Muscle layer of duodenum (tissue), 2 donors: ENCODE data around the gene RAPGEF4.
A peak's percentile ranks its signal among the peaks of the same experiment; 100 is the strongest.

Experiments used
- H3K27ac ChIP-seq: one replicate; pipeline ENCODE4 v1.7.0; 2013; ENCODE audit warnings: mild to moderate bottlenecking, low read length
- H3K27me3 ChIP-seq: one replicate; pipeline ENCODE4 v1.7.0; 2013; ENCODE audit warnings: low read depth, mild to moderate bottlenecking, control low read depth, low read length
- H3K36me3 ChIP-seq, 2 donors: one replicate each; pipeline ENCODE4 v1.7.0; 2013; ENCODE audit warnings: low read length in 2 of 2, control low read depth in 1 of 2, mild to moderate bottlenecking in 1 of 2; ENCODE audit not compliant: insufficient read depth in 2 of 2, control insufficient read depth in 1 of 2
- H3K4me1 ChIP-seq, 2 donors: one replicate each; pipeline ENCODE4 v1.7.0; 2013; ENCODE audit warnings: low read length in 2 of 2, mild to moderate bottlenecking in 2 of 2, control low read depth in 1 of 2, moderate library complexity in 1 of 2; ENCODE audit not compliant: insufficient read depth in 2 of 2, control insufficient read depth in 1 of 2
- H3K4me3 ChIP-seq, 2 donors: one replicate each; pipeline ENCODE4 v1.7.0; 2013; ENCODE audit warnings: low read length in 2 of 2, low read depth in 1 of 2, mild to moderate bottlenecking in 1 of 2
- H3K9me3 ChIP-seq, 2 donors: one replicate each; pipeline ENCODE4 v1.7.0; 2013; ENCODE audit warnings: low read length in 2 of 2, control low read depth in 1 of 2, mild to moderate bottlenecking in 1 of 2; ENCODE audit not compliant: control insufficient read depth in 1 of 2
- donor health status: healthy.

The RAPGEF4 gene

DNA sequence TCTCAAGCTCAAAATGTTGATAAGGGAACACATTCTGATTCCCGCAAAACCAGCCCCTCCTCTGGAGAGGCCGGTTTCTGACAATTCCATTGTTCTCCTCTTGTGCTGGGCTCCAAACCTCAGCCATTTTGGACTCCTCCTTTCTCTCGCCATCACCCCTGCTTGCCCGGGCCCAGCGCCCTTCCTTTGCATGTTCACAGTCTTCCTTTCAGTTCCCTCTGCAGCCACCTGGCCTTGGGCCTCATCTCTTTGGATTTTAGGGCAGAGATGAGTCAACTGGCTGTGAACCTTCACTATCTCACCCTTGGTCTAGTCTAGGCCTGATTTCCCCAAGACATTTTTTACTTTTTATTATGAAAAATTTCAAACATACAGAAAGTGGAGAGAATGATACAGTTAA, 184.1 kb downstream of the RAPGEF4 start:
- H3K36me3 ChIP-seq = no peaks in the 10 kb centered on the region
- no peaks in the 10 kb centered on the region for H3K9me3 ChIP-seq
- H3K27ac ChIP-seq = no peak overlapping the region

GRCh38 chr2:172921532-172922236, 186.0 kb downstream of the RAPGEF4 start:
- no peaks in the 10 kb centered on the region for H3K9me3 ChIP-seq
- H3K27me3 ChIP-seq = no peaks in the 10 kb centered on the region
- no peaks in the 10 kb centered on the region for H3K36me3 ChIP-seq
- no peak overlapping the region for H3K4me3 ChIP-seq
- no peak overlapping the region for H3K27ac ChIP-seq
- no peaks in the 10 kb centered on the region for H3K4me1 ChIP-seq

More for the DNA sequence above, 184.1 kb downstream of the RAPGEF4 start:
- H3K4me3 ChIP-seq = no peak overlapping the region
- H3K4me1 ChIP-seq = no peaks in the 10 kb centered on the region
- H3K27me3 ChIP-seq = no peaks in the 10 kb centered on the region

- Histone ChIP-seq H3K4me3 (no peak overlapping the region), H3K27me3 (no peaks in the 10 kb centered on the region), H3K9me3 (no peaks in the 10 kb centered on the region), H3K36me3 (no peaks in the 10 kb centered on the region), H3K27ac (no peak overlapping the region), H3K4me1 (no peaks in the 10 kb centered on the region)
Observed at GRCh38 chr2:172922306-172922705, 186.7 kb downstream of the RAPGEF4 start.

DNA sequence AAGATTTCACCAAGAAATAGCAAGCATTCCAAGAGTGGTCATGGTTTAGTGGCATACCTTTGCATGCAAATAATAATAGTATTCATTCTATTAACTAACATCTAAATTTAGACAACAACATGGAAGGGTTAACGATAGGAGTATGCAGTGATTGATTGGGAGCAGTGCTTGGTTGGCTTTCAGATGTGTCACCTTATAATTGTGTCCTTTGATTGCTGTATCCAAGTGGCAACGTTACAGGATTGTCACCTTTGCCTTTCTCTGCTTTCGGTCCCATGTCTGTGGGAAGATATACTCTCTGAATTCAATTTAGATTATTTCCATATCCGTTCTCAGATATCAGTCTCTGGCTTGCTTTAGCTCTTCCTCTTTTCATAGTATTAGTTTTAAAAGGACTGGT, 187.2 kb downstream of the RAPGEF4 start:
- Histone ChIP-seq H3K27ac (no peak overlapping the region), H3K4me1 (no peaks in the 10 kb centered on the region), H3K27me3 (no peaks in the 10 kb centered on the region), H3K36me3 (no peaks in the 10 kb centered on the region), H3K4me3 (no peak overlapping the region), H3K9me3 (no peaks in the 10 kb centered on the region)

GRCh38 chr2:172924097-172924660, 188.5 kb downstream of the RAPGEF4 start:
- Histone ChIP-seq H3K4me3 (no peak overlapping the region), H3K9me3 (no peaks in the 10 kb centered on the region), H3K27me3 (no peaks in the 10 kb centered on the region), H3K36me3 (no peaks in the 10 kb centered on the region), H3K4me1 (no peaks in the 10 kb centered on the region), H3K27ac (no peak overlapping the region)

GRCh38 chr2:172925600-172925999, 190.0 kb downstream of the RAPGEF4 start:
- H3K27me3 ChIP-seq = no peaks in the 10 kb centered on the region
- no peak overlapping the region for H3K4me3 ChIP-seq
- H3K9me3 ChIP-seq = no peaks in the 10 kb centered on the region
- no peak overlapping the region for H3K27ac ChIP-seq
- H3K36me3 ChIP-seq = no peaks in the 10 kb centered on the region
- no peaks in the 10 kb centered on the region for H3K4me1 ChIP-seq

- no peaks in the 10 kb centered on the region for H3K27me3 ChIP-seq
- no peak overlapping the region for H3K27ac ChIP-seq
- H3K4me3 ChIP-seq = no peak overlapping the region
- H3K9me3 ChIP-seq = no peaks in the 10 kb centered on the region
- H3K36me3 ChIP-seq = no peaks in the 10 kb centered on the region
- no peaks in the 10 kb centered on the region for H3K4me1 ChIP-seq
Observed at GRCh38 chr2:172926785-172927640, 191.4 kb downstream of the RAPGEF4 start.

DNA sequence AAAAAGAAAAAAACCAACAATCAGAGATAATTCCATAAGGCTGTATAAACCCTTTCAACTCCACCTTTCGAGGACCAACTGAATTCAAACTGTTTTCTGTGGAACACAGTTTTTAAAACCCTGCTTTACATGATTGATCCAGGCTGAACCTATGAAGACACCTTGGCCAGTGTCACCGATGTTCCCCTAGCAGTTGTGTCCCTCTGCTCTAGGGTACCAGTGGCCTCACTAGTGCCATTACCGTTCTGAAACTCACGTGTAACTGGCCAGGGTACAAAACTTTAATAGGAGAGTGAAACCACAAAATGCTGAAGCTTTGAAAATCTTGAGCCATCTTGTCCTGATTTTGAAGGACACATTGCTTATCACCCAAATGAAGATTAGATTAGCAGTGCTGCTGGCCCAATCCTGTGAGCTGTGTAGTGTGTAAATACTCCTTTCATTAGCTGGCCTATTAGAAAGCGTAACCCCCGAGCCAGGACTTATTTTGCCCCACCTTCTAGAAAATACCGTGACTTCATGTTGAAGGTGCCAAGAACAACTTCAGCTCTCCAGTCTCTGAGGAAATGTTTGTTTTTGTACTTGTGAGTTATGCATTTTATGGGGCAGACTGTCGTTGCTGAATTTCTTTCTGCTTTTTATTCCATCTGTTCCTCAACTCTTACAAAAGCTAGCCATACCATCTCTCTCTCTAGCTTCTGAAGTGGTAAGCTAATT, 192.2 kb downstream of the RAPGEF4 start:
- no peak overlapping the region for H3K27ac ChIP-seq
- no peaks in the 10 kb centered on the region for H3K4me1 ChIP-seq

GRCh38 chr2:172928756-172929155, 193.1 kb downstream of the RAPGEF4 start:
- no peaks in the 10 kb centered on the region for H3K36me3 ChIP-seq
- H3K27ac ChIP-seq = no peak overlapping the region
- no peaks in the 10 kb centered on the region for H3K27me3 ChIP-seq
- H3K9me3 ChIP-seq = no peaks in the 10 kb centered on the region
- H3K4me1 ChIP-seq = no peaks in the 10 kb centered on the region
- H3K4me3 ChIP-seq = no peak overlapping the region

More for the DNA sequence above, 192.2 kb downstream of the RAPGEF4 start:
- Histone ChIP-seq H3K4me3 (no peak overlapping the region), H3K36me3 (no peaks in the 10 kb centered on the region), H3K27me3 (no peaks in the 10 kb centered on the region), H3K9me3 (no peaks in the 10 kb centered on the region)

GRCh38 chr2:172929644-172930043, 194.0 kb downstream of the RAPGEF4 start:
- H3K4me3 ChIP-seq = no peak overlapping the region
- H3K4me1 ChIP-seq = no peaks in the 10 kb centered on the region
- H3K27ac ChIP-seq = peak overlapping the region; percentile 40
- no peaks in the 10 kb centered on the region for H3K27me3 ChIP-seq
- no peaks in the 10 kb centered on the region for H3K36me3 ChIP-seq
- H3K9me3 ChIP-seq = no peaks in the 10 kb centered on the region

- Histone ChIP-seq H3K27me3 (no peaks in the 10 kb centered on the region), H3K36me3 (no peaks in the 10 kb centered on the region), H3K9me3 (no peaks in the 10 kb centered on the region), H3K4me3 (no peak overlapping the region), H3K4me1 (no peaks in the 10 kb centered on the region), H3K27ac (no peak overlapping the region)
Observed at GRCh38 chr2:172930871-172931255, 195.2 kb downstream of the RAPGEF4 start.
